Parathyroid adenoma (tissue), 2 donors: ENCODE data around the gene ST6GALNAC3.

ENCODE experiments used
- H2AFZ ChIP-seq: fragments of 300-600 bp; sonication (generic); one replicate; pipeline ENCODE4 v1.7.0; 2017; ENCODE audit warnings: antibody characterized with exemption, mild to moderate bottlenecking
- H3K27ac ChIP-seq: fragments of 300-600 bp; sonication (generic); one replicate; pipeline ENCODE4 v1.7.0; 2017
- H3K27me3 ChIP-seq: fragments of 300-600 bp; sonication (generic); one replicate; pipeline ENCODE4 v1.7.0; 2017; ENCODE audit warnings: low read length; ENCODE audit not compliant: control insufficient read depth, insufficient read depth
- H3K36me3 ChIP-seq: fragments of 300-600 bp; sonication (generic); one replicate; pipeline ENCODE4 v1.7.0; 2017; ENCODE audit warnings: low read length; ENCODE audit not compliant: control insufficient read depth, insufficient read depth
- H3K4me1 ChIP-seq: fragments of 300-600 bp; sonication (generic); one replicate; pipeline ENCODE4 v1.7.0; 2017; ENCODE audit warnings: control low read depth
- H3K4me2 ChIP-seq: fragments of 300-600 bp; sonication (generic); one replicate; pipeline ENCODE4 v1.7.0; 2017; ENCODE audit warnings: low read length
- H3K4me3 ChIP-seq: fragments of 300-600 bp; sonication (generic); one replicate; pipeline ENCODE4 v1.7.0; 2017; ENCODE audit warnings: low read depth, low read length
- H3K79me2 ChIP-seq: fragments of 300-600 bp; sonication (generic); one replicate; pipeline ENCODE4 v1.7.0; 2017; ENCODE audit warnings: control low read depth
- H3K9ac ChIP-seq: fragments of 300-600 bp; sonication (generic); one replicate; pipeline ENCODE4 v1.7.0; 2017; ENCODE audit warnings: mild to moderate bottlenecking
- H3K9me3 ChIP-seq: fragments of 300-600 bp; sonication (generic); one replicate; pipeline ENCODE4 v1.7.0; 2017; ENCODE audit warnings: low read length; ENCODE audit not compliant: control insufficient read depth
- TF ChIP-seq, protein P1 (sequence below): fragments of 300-600 bp; sonication (generic); IDR thresholded peaks from one replicate; pipeline ENCODE4 v1.7.0; 2017; ENCODE audit warnings: antibody characterized with exemption, mild to moderate bottlenecking
- donor health status: primary hyperparathyroidism.

Gene ST6GALNAC3

GRCh38 chr1:76287917-76288316 is 213.4 kb downstream of the ST6GALNAC3 start:
- H3K27me3 ChIP-seq = no peaks in the 10 kb centered on the region
- no peaks in the 10 kb centered on the region for H3K36me3 ChIP-seq
- no peaks in the 10 kb centered on the region for H3K9me3 ChIP-seq
- no peak overlapping the region for H3K27ac ChIP-seq
- peaks cover 10% of the 10 kb centered on the region for H3K4me1 ChIP-seq
- H2AFZ ChIP-seq = no peak overlapping the region
- H3K4me2 ChIP-seq = no peak overlapping the region
- no peaks in the 10 kb centered on the region for H3K79me2 ChIP-seq
- no peak overlapping the region for H3K9ac ChIP-seq
- TF ChIP-seq, protein P1, sequence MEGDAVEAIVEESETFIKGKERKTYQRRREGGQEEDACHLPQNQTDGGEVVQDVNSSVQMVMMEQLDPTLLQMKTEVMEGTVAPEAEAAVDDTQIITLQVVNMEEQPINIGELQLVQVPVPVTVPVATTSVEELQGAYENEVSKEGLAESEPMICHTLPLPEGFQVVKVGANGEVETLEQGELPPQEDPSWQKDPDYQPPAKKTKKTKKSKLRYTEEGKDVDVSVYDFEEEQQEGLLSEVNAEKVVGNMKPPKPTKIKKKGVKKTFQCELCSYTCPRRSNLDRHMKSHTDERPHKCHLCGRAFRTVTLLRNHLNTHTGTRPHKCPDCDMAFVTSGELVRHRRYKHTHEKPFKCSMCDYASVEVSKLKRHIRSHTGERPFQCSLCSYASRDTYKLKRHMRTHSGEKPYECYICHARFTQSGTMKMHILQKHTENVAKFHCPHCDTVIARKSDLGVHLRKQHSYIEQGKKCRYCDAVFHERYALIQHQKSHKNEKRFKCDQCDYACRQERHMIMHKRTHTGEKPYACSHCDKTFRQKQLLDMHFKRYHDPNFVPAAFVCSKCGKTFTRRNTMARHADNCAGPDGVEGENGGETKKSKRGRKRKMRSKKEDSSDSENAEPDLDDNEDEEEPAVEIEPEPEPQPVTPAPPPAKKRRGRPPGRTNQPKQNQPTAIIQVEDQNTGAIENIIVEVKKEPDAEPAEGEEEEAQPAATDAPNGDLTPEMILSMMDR = no peak
- no peak overlapping the region for H3K4me3 ChIP-seq

GRCh38 chr1:76288758-76289483 is 214.4 kb downstream of the ST6GALNAC3 start:
- H3K79me2 ChIP-seq = no peaks in the 10 kb centered on the region

GRCh38 chr1:76289692-76290091 is 215.1 kb downstream of the ST6GALNAC3 start:
- TF ChIP-seq, protein P1 = no peak
- no peaks in the 10 kb centered on the region for H3K27me3 ChIP-seq
- H3K9ac ChIP-seq = no peak overlapping the region
- H3K36me3 ChIP-seq = no peaks in the 10 kb centered on the region
- H3K4me2 ChIP-seq = no peak overlapping the region
- H3K79me2 ChIP-seq = no peaks in the 10 kb centered on the region
- H2AFZ ChIP-seq = no peak overlapping the region
- H3K4me1 ChIP-seq = peaks cover 14% of the 10 kb centered on the region
- no peaks in the 10 kb centered on the region for H3K9me3 ChIP-seq
- no peak overlapping the region for H3K4me3 ChIP-seq
- H3K27ac ChIP-seq = no peak overlapping the region

More at GRCh38 chr1:76288758-76289483, 214.4 kb downstream of the ST6GALNAC3 start:
- Histone ChIP-seq H3K4me2 (no peak overlapping the region), H3K36me3 (no peaks in the 10 kb centered on the region), H3K27ac (no peak overlapping the region), H3K27me3 (no peaks in the 10 kb centered on the region), H3K9ac (no peak overlapping the region), H3K4me1 (peaks cover 14% of the 10 kb centered on the region), H3K9me3 (no peaks in the 10 kb centered on the region), H2AFZ (no peak overlapping the region), H3K4me3 (no peak overlapping the region)
- TF ChIP-seq, protein P1 = no peak

DNA sequence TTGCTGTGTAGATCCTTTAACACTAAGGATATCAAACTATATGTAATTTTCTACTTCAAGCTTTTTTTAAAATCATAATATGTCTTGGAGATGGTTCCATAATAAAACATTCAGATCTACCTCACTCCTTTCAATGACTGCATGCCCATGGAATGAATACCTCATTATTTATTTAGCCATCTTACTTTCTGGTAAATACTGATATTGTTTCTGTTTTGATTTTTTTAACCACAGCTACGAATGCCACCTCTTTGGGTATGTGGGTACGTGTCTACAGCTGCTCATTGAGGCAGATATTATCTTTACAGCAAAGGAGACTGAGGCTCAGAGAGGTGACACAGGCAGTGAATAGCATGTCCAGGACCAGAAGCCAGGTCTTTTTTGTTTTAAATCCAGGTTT is 215.7 kb downstream of the ST6GALNAC3 start:
- no peak overlapping the region for H3K9ac ChIP-seq
- H3K27ac ChIP-seq = no peak overlapping the region
- no peaks in the 10 kb centered on the region for H3K27me3 ChIP-seq
- no peak overlapping the region for H3K4me2 ChIP-seq
- no peak overlapping the region for H2AFZ ChIP-seq
- no peak overlapping the region for H3K4me3 ChIP-seq
- no peaks in the 10 kb centered on the region for H3K79me2 ChIP-seq
- H3K4me1 ChIP-seq = peaks cover 11% of the 10 kb centered on the region
- TF ChIP-seq, protein P1 = no peak
- H3K36me3 ChIP-seq = no peaks in the 10 kb centered on the region
- H3K9me3 ChIP-seq = no peaks in the 10 kb centered on the region

DNA sequence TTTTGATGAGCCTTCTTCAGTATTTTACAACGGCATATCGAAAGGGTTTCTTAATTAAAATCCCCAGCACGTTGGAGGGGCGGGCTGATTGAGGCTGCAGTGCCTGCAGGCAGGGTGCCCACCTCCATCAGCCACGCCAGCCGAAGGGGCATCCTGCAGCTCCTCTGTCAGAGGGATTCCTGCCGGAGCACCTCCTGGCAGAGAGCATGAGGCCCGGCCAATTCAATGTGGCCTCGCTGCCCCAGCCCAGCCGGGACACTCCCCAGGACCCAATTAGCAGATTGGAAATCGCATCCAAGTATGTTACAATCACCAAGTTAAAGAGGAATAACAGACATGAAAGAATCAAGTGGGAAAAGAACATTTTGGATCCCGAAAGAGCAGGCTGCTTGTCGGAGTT is 216.6 kb downstream of the ST6GALNAC3 start:
- H3K4me2 ChIP-seq = no peak overlapping the region
- H3K9ac ChIP-seq = no peak overlapping the region
- no peaks in the 10 kb centered on the region for H3K27me3 ChIP-seq
- TF ChIP-seq, protein P1 = no peak
- H3K4me1 ChIP-seq = peaks cover 11% of the 10 kb centered on the region
- no peak overlapping the region for H2AFZ ChIP-seq
- H3K79me2 ChIP-seq = no peaks in the 10 kb centered on the region
- H3K36me3 ChIP-seq = no peaks in the 10 kb centered on the region
- no peak overlapping the region for H3K27ac ChIP-seq
- no peak overlapping the region for H3K4me3 ChIP-seq
- H3K9me3 ChIP-seq = no peaks in the 10 kb centered on the region
